Endometrial microvascular endothelial cells (primary cell): ENCODE data around the gene HINT2. TPM values are rescaled to one million over a fixed set of nuclear protein-coding genes. Genes with fewer than 3 reads are reported as not detected.

ENCODE experiments used
- in situ Hi-C: cut with HindIII; loops from 2 replicates; pipeline ENCODE4 v1.10.0; 2017; ENCODE audit warnings: low sequenced_read_pairs, low pct_unique_long_range_greater_than_20kb; ENCODE audit errors: inconsistent ontology term
- total RNA-seq: library from RNA; depleted of rRNA; stranded (reverse); fragments of >200 nt; gene quantifications from one replicate; pipeline ENCODE4 v1.2.3, GENCODE V29; 2015; ENCODE audit errors: inconsistent ontology term

The HINT2 gene
- total RNA-seq, 1 donor from 2014 or later, result 53.3 TPM

- in situ Hi-C loops, result no loop called here
Measured at GRCh38 chr9:35842795-35843194, 28.0 kb upstream of the HINT2 start.

DNA sequence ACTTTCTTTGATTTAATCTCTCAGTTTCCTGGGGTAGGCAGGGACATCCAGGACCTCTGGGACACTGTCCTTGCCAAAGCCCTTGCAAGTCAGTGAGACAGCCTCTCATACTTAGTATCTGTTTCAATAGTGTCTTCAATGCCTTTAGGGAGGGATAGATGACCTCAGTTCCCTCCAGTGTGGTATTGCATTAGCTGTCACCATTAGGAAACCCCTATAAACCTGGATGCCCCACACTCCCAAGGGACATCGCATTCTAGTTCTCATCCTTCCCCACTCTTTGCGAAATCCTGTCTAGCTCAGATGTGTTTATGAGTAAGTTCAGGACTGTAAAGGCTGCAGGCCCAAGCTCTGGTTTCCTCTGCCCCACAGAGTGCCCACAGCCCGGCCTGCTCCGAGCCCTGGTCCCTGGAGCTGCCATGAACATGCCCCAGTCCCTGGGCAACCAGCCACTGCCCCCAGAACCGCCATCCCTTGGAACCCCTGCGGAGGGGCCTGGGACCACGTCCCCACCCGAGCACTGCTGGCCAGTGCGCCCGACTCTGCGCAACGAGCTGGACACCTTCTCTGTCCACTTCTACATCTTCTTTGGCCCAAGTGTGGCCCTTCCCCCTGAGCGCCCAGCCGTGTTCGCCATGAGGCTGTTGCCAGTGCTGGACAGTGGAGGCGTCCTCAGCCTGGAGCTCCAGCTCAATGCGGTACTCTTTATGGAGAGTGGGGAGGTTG, 27.3 kb upstream of the HINT2 start:
- in situ Hi-C loops, result no loop called here

- in situ Hi-C loops, result no loop called here
Measured at GRCh38 chr9:35841645-35841900, 26.7 kb upstream of the HINT2 start.

DNA sequence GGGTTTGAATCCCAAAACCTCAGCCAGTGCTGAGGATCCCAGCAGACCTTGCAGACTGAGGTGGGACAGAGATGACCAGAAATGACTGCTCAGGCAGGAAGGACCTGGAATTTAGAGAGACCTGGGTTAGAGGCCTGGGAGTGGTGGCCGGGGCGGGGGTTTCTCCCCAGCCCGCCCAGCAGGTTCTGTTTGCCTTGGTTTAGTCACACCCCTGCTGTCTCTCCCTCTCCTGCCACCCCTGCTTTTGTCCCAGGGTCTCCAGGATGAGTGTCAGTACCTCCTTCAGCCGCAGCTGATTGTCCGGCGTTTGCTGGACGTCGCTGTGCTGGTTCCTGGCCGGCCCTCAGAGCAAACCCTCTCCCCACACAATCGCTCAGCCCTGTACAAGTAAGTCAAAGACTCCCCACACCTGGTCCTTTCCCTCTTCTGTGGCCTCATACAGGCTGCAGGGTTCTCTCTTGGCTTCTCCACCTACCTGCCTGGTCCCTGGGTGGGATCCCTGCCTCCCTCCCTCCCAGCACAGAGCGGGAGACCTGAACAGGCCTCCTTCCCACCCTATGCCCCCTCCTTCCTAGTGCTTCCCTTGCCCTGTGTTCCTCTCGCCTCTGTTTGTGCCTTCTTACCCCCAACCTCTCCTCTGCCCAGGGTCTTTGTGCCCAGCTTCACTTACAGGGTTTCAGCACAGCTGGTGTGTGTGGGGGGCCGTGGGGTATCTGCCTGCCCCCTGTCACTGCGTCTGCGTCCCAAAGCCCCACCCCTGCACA, 26.2 kb upstream of the HINT2 start:
- in situ Hi-C loops, result no loop called here

DNA sequence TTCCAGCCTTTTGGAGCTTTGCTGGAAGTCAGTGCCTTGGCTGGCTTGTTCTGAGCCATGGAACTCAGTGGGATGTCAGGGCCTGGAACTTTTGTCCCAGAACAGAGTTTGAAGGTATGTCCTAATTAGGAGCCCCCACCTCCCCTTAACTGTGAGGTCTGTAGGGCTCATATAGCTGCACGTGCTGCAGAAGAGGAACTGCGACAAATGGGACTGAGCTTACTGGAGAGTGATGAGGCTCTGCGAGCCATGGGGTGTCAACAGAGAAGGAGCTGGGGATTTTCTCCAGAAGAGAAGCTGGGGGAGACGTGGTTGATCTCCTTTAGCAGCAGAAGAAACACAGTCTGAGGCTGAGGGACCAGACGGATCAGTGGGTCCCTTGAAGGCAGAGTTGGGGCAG, 25.1 kb upstream of the HINT2 start:
- in situ Hi-C loops, result no loop called here

DNA sequence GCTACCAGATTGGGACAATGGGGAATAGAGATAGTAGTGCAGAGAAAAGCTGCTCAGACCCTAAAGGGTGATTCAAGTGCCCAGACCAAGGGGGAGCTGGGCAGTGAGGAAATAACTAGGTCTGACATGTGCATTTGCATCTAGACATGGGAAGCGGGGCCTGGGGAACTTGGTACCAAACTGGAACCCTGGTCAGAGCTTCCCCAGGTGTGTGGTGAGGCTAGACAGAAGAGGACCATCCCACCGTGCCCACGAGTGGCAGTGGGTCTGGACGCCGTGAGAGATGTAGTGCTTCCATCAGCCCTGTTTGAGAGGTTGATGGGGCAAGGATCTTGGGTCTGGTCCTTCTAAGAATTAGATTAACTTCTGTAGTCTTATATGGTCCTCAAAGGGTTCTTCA, 21.8 kb upstream of the HINT2 start:
- in situ Hi-C loops, result no loop called here

- in situ Hi-C loops, result no loop called here
Measured at GRCh38 chr9:35835766-35836165, 20.9 kb upstream of the HINT2 start.

- in situ Hi-C loops, result no loop called here
Measured at GRCh38 chr9:35835216-35835632, 20.4 kb upstream of the HINT2 start.

DNA sequence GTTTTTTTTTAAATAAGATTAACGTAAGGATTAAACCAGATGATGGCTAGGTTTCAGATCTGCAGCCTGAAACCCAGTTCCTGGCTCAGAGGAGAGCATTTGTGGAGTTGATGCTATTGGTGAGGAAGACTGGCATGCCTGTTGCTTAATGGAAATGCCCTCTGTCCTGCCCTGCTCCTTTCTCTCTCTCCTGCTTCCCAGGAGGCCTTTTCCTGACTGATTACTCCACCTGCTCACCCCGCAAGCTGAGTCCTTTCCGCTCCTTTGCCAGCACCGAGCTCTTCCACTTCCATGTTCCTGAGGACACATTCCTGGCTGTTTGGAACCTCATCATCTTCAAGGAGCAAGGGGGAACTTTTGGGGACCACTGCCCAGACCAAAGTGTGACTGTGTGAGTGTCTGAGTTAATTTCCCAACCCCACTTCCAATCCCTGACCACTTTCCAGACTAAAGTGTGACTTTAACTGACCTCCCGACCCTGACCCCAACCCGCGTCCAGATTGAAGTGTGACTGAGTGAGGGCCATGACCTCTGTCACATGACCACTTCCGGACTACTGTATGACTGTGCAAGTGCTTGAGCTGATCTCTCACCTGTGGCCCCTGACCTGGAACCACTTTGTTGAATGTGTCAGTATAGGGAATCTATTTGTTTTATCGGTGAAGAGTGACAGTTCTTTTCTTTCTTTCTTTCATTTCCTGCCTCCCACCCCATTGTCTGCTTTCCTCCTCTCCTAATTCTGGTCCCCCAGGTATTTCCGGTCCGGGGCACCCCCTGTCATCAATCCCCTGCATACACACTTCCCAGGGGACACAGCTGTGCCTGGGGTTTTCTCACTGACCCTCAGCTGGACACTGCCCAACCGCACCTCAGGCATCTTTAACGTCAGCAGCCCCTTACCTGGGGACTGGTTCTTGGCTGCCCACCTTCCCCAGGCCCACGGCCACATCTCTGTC, 19.7 kb upstream of the HINT2 start:
- in situ Hi-C loops, result no loop called here

- in situ Hi-C loops, result no loop called here
Measured at GRCh38 chr9:35832814-35833213, 18.0 kb upstream of the HINT2 start.

DNA sequence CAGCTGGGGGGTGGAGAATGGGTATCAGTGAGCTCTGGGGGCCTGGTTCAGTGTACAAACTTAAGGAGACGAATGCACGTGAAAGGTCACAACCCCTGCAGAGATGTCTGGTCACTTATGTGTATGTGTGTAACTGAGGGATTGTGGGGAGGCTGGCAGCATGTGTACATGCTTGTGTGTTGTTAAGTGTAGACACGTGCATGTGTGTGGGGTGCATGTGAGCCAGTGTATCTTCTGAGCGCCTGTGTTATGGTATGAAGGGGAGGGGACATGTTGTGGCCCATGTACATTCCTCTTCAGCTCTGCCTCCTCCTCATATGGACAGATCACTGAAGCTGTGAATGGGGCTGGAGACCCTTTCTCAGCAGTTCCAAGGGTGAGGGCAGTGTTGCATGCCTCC, 16.2 kb upstream of the HINT2 start:
- in situ Hi-C loops, result no loop called here

- in situ Hi-C loops, result loop anchor here (10.0 kb wide), 1 partner anchor 85 kb away; the partner anchor contains the start of genes GBA2 and RGP1
Measured at GRCh38 chr9:35829764-35830096, 14.9 kb upstream of the HINT2 start.

DNA sequence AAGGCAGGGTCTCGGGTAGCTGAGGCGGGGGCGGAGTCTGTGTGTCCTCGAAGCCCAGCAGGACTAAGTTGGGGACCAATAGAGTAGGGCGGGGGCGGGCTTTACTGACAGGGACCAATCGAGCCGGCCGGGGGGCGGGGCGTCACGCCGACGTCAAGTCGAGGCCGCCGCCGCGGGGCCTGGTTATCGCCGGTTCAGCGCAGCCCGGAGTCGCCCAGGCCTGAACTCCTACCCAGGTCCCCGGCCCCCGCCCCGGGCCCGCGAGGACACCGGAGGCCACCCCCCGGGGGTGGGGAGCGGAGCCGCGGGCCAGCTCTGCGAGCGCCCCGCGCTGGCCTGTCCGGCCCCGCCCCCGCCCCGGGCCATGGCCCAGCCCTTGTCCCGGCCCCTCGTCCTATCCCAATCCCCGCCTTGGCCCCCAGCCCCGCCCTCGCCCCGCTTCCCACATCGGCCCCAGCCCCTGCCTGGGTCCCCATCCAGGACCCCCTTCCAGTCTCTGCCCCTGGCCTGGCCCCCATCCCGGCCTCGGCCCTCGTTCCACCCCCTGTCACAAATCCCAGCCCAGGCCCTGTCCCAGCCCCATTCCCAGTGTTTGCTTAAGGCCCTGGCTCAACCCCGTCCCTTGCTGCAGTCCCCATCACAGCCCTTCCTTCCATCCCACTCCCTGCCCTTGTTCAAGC, 14.4 kb upstream of the HINT2 start, which contains the start of gene TMEM8B:
TSS of gene TMEM8B (plus strand) at position 145 of the 680 bp plus-strand sequence. CDS start at position 365, 220 bp downstream.
- in situ Hi-C loops, result loop anchor here (10.0 kb wide), 1 partner anchor 84 kb away; the partner anchor contains the start of genes GBA2 and RGP1

DNA sequence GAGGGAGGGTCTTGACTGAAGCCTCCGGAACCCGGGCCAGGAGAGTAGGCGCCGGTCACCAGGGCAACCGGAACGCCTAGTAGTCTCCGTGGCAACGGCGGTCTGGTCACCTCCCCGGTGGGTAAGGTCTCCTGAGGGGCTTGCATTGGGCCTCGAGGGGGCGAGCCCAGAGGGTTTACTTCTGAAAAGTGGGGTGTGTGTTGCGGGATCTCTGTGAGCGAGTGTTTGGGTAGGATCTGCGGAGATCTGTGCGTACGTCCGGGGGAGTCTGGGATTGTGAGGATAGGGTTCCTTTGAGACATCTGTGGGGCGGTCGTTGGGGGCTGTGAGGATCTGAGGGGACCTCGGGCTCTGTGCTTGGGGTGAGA, 13.9 kb upstream of the HINT2 start, which contains the start of gene FAM221B:
TSS of gene FAM221B (minus strand) at position 17 of the 368 bp plus-strand sequence. CDS start 2,571 bp downstream, outside the sequence.
- in situ Hi-C loops, result loop anchor here (10.0 kb wide), 1 partner anchor 84 kb away; the partner anchor contains the start of genes GBA2 and RGP1

DNA sequence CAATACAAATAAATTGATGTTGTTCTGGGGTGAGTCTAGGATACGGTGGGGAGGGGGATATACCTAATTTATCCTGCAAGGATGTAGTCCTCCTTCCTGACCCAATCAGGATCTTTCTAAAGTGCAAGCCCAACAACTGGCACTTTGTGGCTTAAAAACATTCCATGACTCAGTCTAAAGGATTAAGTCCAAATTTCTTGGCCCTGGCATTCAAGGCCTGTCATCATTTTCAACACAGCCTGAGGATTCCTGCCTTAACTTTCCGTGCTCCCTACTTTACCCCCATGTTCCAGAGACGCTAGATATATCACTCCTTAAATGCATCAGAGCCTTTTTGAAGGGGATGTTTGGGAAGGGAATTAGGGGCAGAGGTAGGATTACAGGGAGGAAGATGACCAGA, 12.6 kb upstream of the HINT2 start:
- in situ Hi-C loops, result loop anchor here (10.0 kb wide), 1 partner anchor 83 kb away; the partner anchor contains the start of genes GBA2 and RGP1

GRCh38 chr9:35826071-35826701, 11.3 kb upstream of the HINT2 start:
- in situ Hi-C loops, result loop anchor here (10.0 kb wide), 1 partner anchor 81 kb away; the partner anchor contains the start of genes GBA2 and RGP1

GRCh38 chr9:35822926-35823325, 8.1 kb upstream of the HINT2 start:
- in situ Hi-C loops, result loop anchor here (10.0 kb wide), 1 partner anchor 78 kb away; the partner anchor contains the start of genes GBA2 and RGP1

DNA sequence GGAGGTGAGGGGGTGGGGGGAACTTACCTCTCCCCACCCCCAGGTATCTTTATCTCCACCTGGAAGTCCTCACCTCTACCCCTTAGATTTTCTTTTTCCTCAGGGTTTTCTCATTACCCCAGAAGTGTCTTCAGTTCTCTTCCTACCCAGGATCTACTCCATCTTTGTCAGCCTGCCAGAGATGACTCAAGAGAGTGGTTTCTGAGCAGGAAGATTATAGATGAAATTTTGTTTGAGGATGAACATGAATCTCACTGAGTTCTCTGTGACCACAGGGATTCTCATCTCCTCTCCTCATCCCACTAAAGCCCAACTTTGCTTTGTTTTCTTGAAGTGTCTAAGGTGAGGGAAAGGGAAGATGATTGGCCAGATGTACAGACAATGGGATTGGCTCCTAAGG, 5.2 kb upstream of the HINT2 start:
- in situ Hi-C loops, result loop anchor here (10.0 kb wide), 1 partner anchor 75 kb away; the partner anchor contains the start of genes GBA2 and RGP1
